Upper lobe of left lung (tissue), 6 donors: Measurements from ENCODE around the gene GAL3ST2. TPM values are rescaled to one million over a fixed set of nuclear protein-coding genes. Genes with fewer than 3 reads are reported as not detected.

Experiments
- ATAC-seq, 2 donors: fragments of 200-7000 bp; cut with Tn5 transposase; one replicate each; pipeline ENCODE4 v1.9.1; 2022; ENCODE audit warnings: mild to moderate bottlenecking in 2 of 2, moderate library complexity in 2 of 2; ENCODE audit not compliant: low FRiP score in 2 of 2
- DNase-seq, 2 donors: peaks; one replicate each; pipeline ENCODE4 v3.0.0-alpha.2; 2019 to 2020
- H3K27ac ChIP-seq, 4 donors: fragments of 200-600 bp; sonication (generic); one replicate each; pipeline ENCODE4 v1.5.1; 2016 to 2019
- H3K27me3 ChIP-seq, 4 donors: fragments of 200-600 bp; sonication (generic); one replicate each; pipeline ENCODE4 v1.5.1; 2017 to 2019
- H3K36me3 ChIP-seq, 4 donors: fragments of 200-600 bp; sonication (generic); one replicate each; pipeline ENCODE4 v1.5.1; 2016 to 2019
- H3K4me1 ChIP-seq, 4 donors: fragments of 200-600 bp; sonication (generic); one replicate each; pipeline ENCODE4 v1.5.1; 2018 to 2019
- H3K4me3 ChIP-seq, 4 donors: fragments of 200-600 bp; sonication (generic); one replicate each; pipeline ENCODE4 v1.5.1; 2017 to 2019; ENCODE audit warnings: mild to moderate bottlenecking in 2 of 4, moderate library complexity in 1 of 4
- H3K9me3 ChIP-seq, 4 donors: fragments of 200-600 bp; sonication (generic); one replicate each; pipeline ENCODE4 v1.5.1; 2018 to 2019
- CTCF ChIP-seq, 6 experiments: fragments of 450-650 bp in 4 of 6; fragments of 200-600 bp in 2 of 6; sonication (generic) in 2 of 6; IDR thresholded peaks; one replicate each; pipeline ENCODE4 v1.5.1; 2016 to 2019; ENCODE audit warnings: antibody characterized with exemption in 6 of 6
- EP300 ChIP-seq, 4 donors: sonication (generic); formaldehyde crosslinking; IDR thresholded peaks; one replicate each; pipeline ENCODE4 v1.5.1; 2017; ENCODE audit warnings: antibody characterized with exemption in 4 of 4, control low read depth in 2 of 4
- POLR2A ChIP-seq, 4 donors: fragments of 450-650 bp; IDR thresholded peaks; one replicate each; pipeline ENCODE4 v1.5.1; 2016 to 2017; ENCODE audit warnings: antibody characterized with exemption in 4 of 4, mild to moderate bottlenecking in 2 of 4
- POLR2AphosphoS5 ChIP-seq, 2 donors: sonication (generic); formaldehyde crosslinking; IDR thresholded peaks; one replicate each; pipeline ENCODE4 v1.5.1; 2017; ENCODE audit warnings: antibody characterized with exemption in 2 of 2
- WGBS, 2 donors: methylation state at CpG; one replicate each; pipeline ENCODE4 v1.1.5; 2017 to 2018; 5-methylcytosine and 5-hydroxymethylcytosine counted together
- total RNA-seq, 6 donors: library from RNA; depleted of rRNA in 4 of 6; stranded (reverse); fragments of >200 nt in 4 of 6; gene quantifications; one replicate each; pipeline versions ENCODE4 v1.1.0 to v1.2.1, GENCODE V29; 2016 to 2021
- donor health status: DM: no; HTN: no; CAD: no; lungs with moderate emphysema.
- donor health status: DM: no; HTN: yes; CAD: no; lungs with severe emphysema.

GAL3ST2 gene
- total RNA-seq, 6 donors from 2014 or later = 0.59 to 2.1 (median 0.91) TPM; not detected in 3

GRCh38 chr2:241793385-241793784 lies 16.8 kb downstream of the GAL3ST2 start:
- no peak for TF ChIP-seq CTCF (IDR thresholded peaks at IDR 0.05)
- TF ChIP-seq EP300 (IDR thresholded peaks at IDR 0.05) = no peak
- TF ChIP-seq POLR2A (IDR thresholded peaks at IDR 0.05) = no peak
- TF ChIP-seq POLR2AphosphoS5 (IDR thresholded peaks at IDR 0.05) = no peak
- no peaks in the 10 kb centered on the region for H3K36me3 ChIP-seq

GRCh38 chr2:241794250-241794823 lies 17.7 kb downstream of the GAL3ST2 start:
- DNase-seq (peak; percentile 6 to 34), ATAC-seq (no peak)
- Histone ChIP-seq H3K27me3 (no peaks in the 10 kb centered on the region), H3K9me3 (no peaks in the 10 kb centered on the region), H3K4me1 (no peaks in the 10 kb centered on the region), H3K4me3 (no peak overlapping the region), H3K36me3 (no peaks in the 10 kb centered on the region), H3K27ac (no peak overlapping the region)
- TF ChIP-seq EP300 (IDR thresholded peaks at IDR 0.05) = no peak
- no peak for TF ChIP-seq CTCF (IDR thresholded peaks at IDR 0.05)
- TF ChIP-seq POLR2A (IDR thresholded peaks at IDR 0.05) = no peak
- no peak for TF ChIP-seq POLR2AphosphoS5 (IDR thresholded peaks at IDR 0.05)
- WGBS, 2 donors = 92 to 93% methylated on average over 7 to 10 of the region's 10 CpGs

More at GRCh38 chr2:241793385-241793784, 16.8 kb downstream of the GAL3ST2 start:
- H3K4me3 ChIP-seq = no peak overlapping the region
- ATAC-seq (no peak), DNase-seq (no peak)
- H3K9me3 ChIP-seq = no peaks in the 10 kb centered on the region
- no peaks in the 10 kb centered on the region for H3K27me3 ChIP-seq
- 96 to 97% methylated on average over 5 of the region's 5 CpGs for WGBS, 2 donors
- no peaks in the 10 kb centered on the region for H3K4me1 ChIP-seq
- no peak overlapping the region for H3K27ac ChIP-seq

DNA sequence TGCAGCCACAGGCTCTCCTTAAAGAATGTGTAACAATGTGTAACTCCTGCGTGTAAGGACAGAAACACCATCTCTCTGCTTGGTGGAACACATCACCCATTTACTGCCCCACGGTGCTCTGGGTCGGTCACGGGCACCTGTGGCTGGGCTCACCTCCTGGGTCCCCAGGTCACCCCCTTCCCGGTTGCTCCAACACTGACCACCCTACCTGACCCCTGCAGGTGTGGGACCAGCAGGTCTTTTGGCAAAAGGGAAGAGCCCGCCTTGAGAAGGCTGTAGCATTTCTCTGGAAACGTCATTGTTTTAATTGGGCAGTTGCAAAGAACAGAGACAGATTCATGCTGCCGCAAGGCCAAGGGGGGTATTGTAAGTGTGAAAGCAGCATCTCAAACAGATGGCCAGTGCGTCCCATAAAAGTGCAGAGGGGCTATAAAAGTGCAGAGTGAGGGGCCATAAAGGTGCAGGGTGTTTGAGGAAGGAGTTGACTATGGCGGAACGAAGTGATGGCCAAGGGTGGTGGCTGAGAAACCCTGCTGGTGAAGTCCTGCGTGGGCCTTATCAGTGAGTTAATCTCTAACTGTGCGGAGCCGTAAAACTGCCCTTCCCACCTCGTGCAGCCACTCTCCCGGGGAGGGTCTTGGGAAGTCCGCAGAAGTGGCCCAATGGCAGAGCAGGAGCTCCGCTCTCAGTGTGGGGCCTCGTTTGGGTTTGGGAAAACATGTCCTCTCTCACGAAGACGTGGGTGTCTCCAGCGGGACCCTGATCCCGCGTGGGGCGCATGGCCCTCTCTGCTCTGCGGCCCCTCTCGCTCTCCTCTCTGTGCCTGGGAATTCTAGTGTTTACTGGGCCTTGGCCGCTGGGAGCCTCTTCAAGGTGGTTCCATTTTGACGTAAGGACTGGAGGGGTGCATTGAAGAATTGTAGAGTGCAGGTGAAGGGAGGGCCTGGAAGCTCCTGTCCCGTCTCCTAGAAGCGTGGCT lies 18.7 kb downstream of the GAL3ST2 start:
- TF ChIP-seq CTCF (IDR thresholded peaks at IDR 0.05) (no peak), POLR2A (IDR thresholded peaks at IDR 0.05) (no peak), EP300 (IDR thresholded peaks at IDR 0.05) (no peak), POLR2AphosphoS5 (IDR thresholded peaks at IDR 0.05) (no peak)
- H3K36me3 ChIP-seq = no peaks in the 10 kb centered on the region
- WGBS, 2 donors = 82 to 86% methylated on average over 30 to 31 of the region's 31 CpGs
- H3K9me3 ChIP-seq = no peaks in the 10 kb centered on the region
- ATAC-seq (no peak), DNase-seq (peak; percentile 15 to 61)
- no peaks in the 10 kb centered on the region for H3K27me3 ChIP-seq
- no peak overlapping the region for H3K4me3 ChIP-seq
- no peak overlapping the region for H3K27ac ChIP-seq
- no peaks in the 10 kb centered on the region for H3K4me1 ChIP-seq

- DNase-seq (peak in 1 of 2 donors; percentile 49), ATAC-seq (no peak)
- 92 to 96% methylated on average over 3 to 12 of the region's 13 CpGs for WGBS, 2 donors
Observed at GRCh38 chr2:241796209-241796608, 19.6 kb downstream of the GAL3ST2 start.

More at GRCh38 chr2:241796209-241796608, 19.6 kb downstream of the GAL3ST2 start:
- TF ChIP-seq POLR2A (IDR thresholded peaks at IDR 0.05) (no peak), EP300 (IDR thresholded peaks at IDR 0.05) (no peak), CTCF (IDR thresholded peaks at IDR 0.05) (no peak), POLR2AphosphoS5 (IDR thresholded peaks at IDR 0.05) (no peak)
- Histone ChIP-seq H3K27ac (no peak overlapping the region), H3K36me3 (no peaks in the 10 kb centered on the region), H3K9me3 (no peaks in the 10 kb centered on the region), H3K27me3 (no peaks in the 10 kb centered on the region), H3K4me3 (no peak overlapping the region), H3K4me1 (no peaks in the 10 kb centered on the region)
